Measurements from ENCODE around the gene ZBTB8A.
"Not testable (repeated sequence)": the region's sequence is repeated elsewhere in the genome, so short reads cannot be mapped to it uniquely, and the experiment has no call there.

Gene ZBTB8A

GRCh38 chr1:32539584-32540571 is 651 bp downstream of the ZBTB8A start:
- no peak for FAIRE-seq

GRCh38 chr1:32540605-32541004 is 1.4 kb downstream of the ZBTB8A start:
- no peak for FAIRE-seq

- no peak for FAIRE-seq
Observed at GRCh38 chr1:32541064-32541566, 1.9 kb downstream of the ZBTB8A start.

GRCh38 chr1:32546611-32547010 is 7.4 kb downstream of the ZBTB8A start:
- FAIRE-seq: no peak

- FAIRE-seq: no peak
Observed at GRCh38 chr1:32549616-32550015, 10.4 kb downstream of the ZBTB8A start.

GRCh38 chr1:32554288-32554687 is 15.1 kb downstream of the ZBTB8A start:
- no peak for FAIRE-seq

- FAIRE-seq: not testable (repeated sequence)
Observed at GRCh38 chr1:32557035-32557434, 17.8 kb downstream of the ZBTB8A start.

- FAIRE-seq: no peak
Observed at GRCh38 chr1:32557812-32558211, 18.6 kb downstream of the ZBTB8A start.

- FAIRE-seq: no peak
Observed at GRCh38 chr1:32568929-32569328, 29.7 kb downstream of the ZBTB8A start.

- FAIRE-seq: no peak
Observed at GRCh38 chr1:32580348-32581017, 41.3 kb downstream of the ZBTB8A start.

GRCh38 chr1:32592943-32593342 is 53.7 kb downstream of the ZBTB8A start:
- FAIRE-seq: no peak

- no peak for FAIRE-seq
Observed at GRCh38 chr1:32600034-32600433, 60.8 kb downstream of the ZBTB8A start.

GRCh38 chr1:32605711-32606424 is 66.6 kb downstream of the ZBTB8A start:
- FAIRE-seq: peak; percentile 59

- no peak for FAIRE-seq
Observed at GRCh38 chr1:32606565-32607371, 67.5 kb downstream of the ZBTB8A start.

GRCh38 chr1:32609180-32609579 is 70.0 kb downstream of the ZBTB8A start:
- FAIRE-seq: no peak

- FAIRE-seq: no peak
Observed at GRCh38 chr1:32611859-32612188, 72.6 kb downstream of the ZBTB8A start.

- FAIRE-seq: no peak
Observed at GRCh38 chr1:32612189-32612881, 73.1 kb downstream of the ZBTB8A start.

- no peak for FAIRE-seq
Observed at GRCh38 chr1:32613472-32613871, 74.2 kb downstream of the ZBTB8A start.

GRCh38 chr1:32618673-32619221 is 79.5 kb downstream of the ZBTB8A start:
- no peak for FAIRE-seq

- FAIRE-seq: peak; percentile 64
Observed at GRCh38 chr1:32619701-32620485, 80.7 kb downstream of the ZBTB8A start.

- no peak for FAIRE-seq
Observed at GRCh38 chr1:32622205-32622604, 83.0 kb downstream of the ZBTB8A start.

Data from G401.6 (cell line).